ENCODE results near the gene HIPK1. TPM values are rescaled to one million over a fixed set of nuclear protein-coding genes. Genes with fewer than 3 reads are reported as not detected.

The HIPK1 gene
- total and polyA plus RNA-seq, 2 of the 13 experiments (the other 11 are each of a cell fraction or from before 2014, with no cell fraction given) = 20.8 to 33.4 TPM

- BruUV-seq (replicated peaks) = no TSS peak
- ATAC-seq (no peak), DNase-seq (ENCODE audit: low spot score) (no peak), FAIRE-seq (no peak)
- intact Hi-C loops (cut with micrococcal nuclease; ENCODE audit: unreplicated experiment) = no loop called here
- Histone ChIP-seq H3K4me2 (ENCODE audit: low read depth, low read length) (no peak overlapping the region), H3K9me3 (ENCODE audit: low read length) (no peaks in the 10 kb centered on the region), H3K4me1 (ENCODE audit: insufficient read depth, low read length) (peaks cover 59% of the 10 kb centered on the region), H3K36me3 (replicated peaks in 1 of 2; ENCODE audit: control insufficient read depth in 1 of 2, insufficient read depth in 2 of 2, low read length in 2 of 2) (no peaks in the 10 kb centered on the region), H3K9ac (ENCODE audit: insufficient read depth, low read depth, low read length) (no peak overlapping the region), H3K4me3 (replicated peaks in 1 of 3; ENCODE audit: insufficient read depth in 1 of 3, low read depth in 2 of 3, low read length in 3 of 3) (no peak overlapping the region), H3K79me2 (ENCODE audit: insufficient read depth, low read length) (peaks cover 93% of the 10 kb centered on the region), H3K27ac (ENCODE audit: extremely low read length, insufficient read depth, low read length) (no peak overlapping the region), H2AFZ (ENCODE audit: low read length) (no peak overlapping the region), H4K20me1 (ENCODE audit: insufficient read depth, low read length) (peaks cover 23% of the 10 kb centered on the region), H3K27me3 (ENCODE audit: control insufficient read depth in 1 of 2, insufficient read depth in 2 of 2, low read length in 2 of 2) (no peaks in the 10 kb centered on the region; a peak in 1 of 5 replicates)
- in situ Hi-C loops (cut with HindIII; ENCODE audit: extremely low pct_ligation_motif_present, low pct_unique_long_range_greater_than_20kb) = no loop called here
- POLR2A ChIA-PET = no interaction called here
- TF ChIP-seq ZHX1 (CRISPR knock-in tag; IDR thresholded peaks at IDR 0.05; ENCODE audit: low read depth) (no peak), PAWR (CRISPR knock-in tag; IDR thresholded peaks at IDR 0.05; ENCODE audit: borderline replicate concordance) (no peak), NFYC (CRISPR knock-in tag; IDR thresholded peaks at IDR 0.05) (no peak), PHB2 (IDR thresholded peaks at IDR 0.05; ENCODE audit: partially characterized antibody) (no peak), CHCHD3 (CRISPR knock-in tag; IDR thresholded peaks at IDR 0.05) (no peak), GTF3A (CRISPR knock-in tag; conservative IDR thresholded peaks at IDR 0.05) (no peak)
- CTCF ChIA-PET (ENCODE audit: low intra/inter-chr PET ratio, low total read pairs) = no interaction called here
- WGBS (ENCODE audit: low lambda C conversion rate) = 95% methylated on average over 5 of the region's 5 CpGs
These were observed 5.5 kb downstream of the HIPK1 start for GRCh38 chr1:113934511-113935055.
